Tibial nerve (tissue), 4 donors: Measurements from ENCODE around the gene TNIK. TPM values are rescaled to one million over a fixed set of nuclear protein-coding genes. Genes with fewer than 3 reads are reported as not detected.

Experiments used
- DNase-seq, 2 donors: peaks; one replicate each; pipeline ENCODE4 v3.0.0-alpha.2; 2019; ENCODE audit warnings: low spot score in 2 of 2
- H3K27ac ChIP-seq, 4 donors: fragments of 200-600 bp; sonication (generic) in 3 of 4; one replicate each; pipeline ENCODE4 v1.5.1; 2017 to 2019; ENCODE audit warnings: mild to moderate bottlenecking in 1 of 4
- H3K27me3 ChIP-seq, 2 donors: fragments of 200-600 bp; sonication (generic) in 1 of 2; one replicate each; pipeline versions ENCODE4 v1.5.1 to v1.6.0; 2017 to 2019
- H3K36me3 ChIP-seq, 3 donors: fragments of 200-600 bp; sonication (generic); one replicate each; pipeline ENCODE4 v1.5.1; 2018 to 2019
- H3K4me1 ChIP-seq, 4 donors: fragments of 200-600 bp; sonication (generic) in 3 of 4; one replicate each; pipeline ENCODE4 v1.5.1; 2017 to 2019
- H3K4me3 ChIP-seq, 4 donors: fragments of 200-600 bp; sonication (generic) in 3 of 4; one replicate each; pipeline ENCODE4 v1.5.1; 2017 to 2019; ENCODE audit warnings: mild to moderate bottlenecking in 1 of 4, moderate library complexity in 1 of 4
- H3K9me3 ChIP-seq, 4 donors: fragments of 200-600 bp; sonication (generic) in 3 of 4; one replicate each; pipeline ENCODE4 v1.5.1; 2017 to 2019
- EP300 ChIP-seq, 2 donors: sonication (generic); formaldehyde crosslinking; IDR thresholded peaks; one replicate each; pipeline ENCODE4 v1.6.1; 2017; ENCODE audit warnings: antibody characterized with exemption in 2 of 2, mild to moderate bottlenecking in 1 of 2
- POLR2A ChIP-seq, 2 donors: fragments of 450-650 bp; IDR thresholded peaks; one replicate each; pipeline ENCODE4 v1.6.1; 2017; ENCODE audit warnings: antibody characterized with exemption in 2 of 2, mild to moderate bottlenecking in 2 of 2, moderate library complexity in 2 of 2
- WGBS, 2 donors: methylation state at CpG; one replicate each; pipeline ENCODE4 v1.1.5; 2018; 5-methylcytosine and 5-hydroxymethylcytosine counted together
- total RNA-seq, 4 donors: library from RNA; depleted of rRNA; stranded (reverse); fragments of >200 nt; gene quantifications; one replicate each; pipeline ENCODE4 v1.1.0, GENCODE V29; 2016
- TF ChIP-seq, protein P1 (sequence below), 5 experiments: fragments of 200-600 bp in 3 of 5; fragments of 450-650 bp in 2 of 5; sonication (generic) in 3 of 5; IDR thresholded peaks; one replicate each; pipeline ENCODE4 v1.5.1; 2016 to 2019; ENCODE audit warnings: antibody characterized with exemption in 5 of 5, mild to moderate bottlenecking in 3 of 5, moderate library complexity in 2 of 5

Gene TNIK
- total RNA-seq, 4 donors from 2014 or later = 5.4 to 11.1 (median 7.5) TPM

- no peaks in the 10 kb centered on the region for H3K9me3 ChIP-seq
- TF ChIP-seq, protein P1, sequence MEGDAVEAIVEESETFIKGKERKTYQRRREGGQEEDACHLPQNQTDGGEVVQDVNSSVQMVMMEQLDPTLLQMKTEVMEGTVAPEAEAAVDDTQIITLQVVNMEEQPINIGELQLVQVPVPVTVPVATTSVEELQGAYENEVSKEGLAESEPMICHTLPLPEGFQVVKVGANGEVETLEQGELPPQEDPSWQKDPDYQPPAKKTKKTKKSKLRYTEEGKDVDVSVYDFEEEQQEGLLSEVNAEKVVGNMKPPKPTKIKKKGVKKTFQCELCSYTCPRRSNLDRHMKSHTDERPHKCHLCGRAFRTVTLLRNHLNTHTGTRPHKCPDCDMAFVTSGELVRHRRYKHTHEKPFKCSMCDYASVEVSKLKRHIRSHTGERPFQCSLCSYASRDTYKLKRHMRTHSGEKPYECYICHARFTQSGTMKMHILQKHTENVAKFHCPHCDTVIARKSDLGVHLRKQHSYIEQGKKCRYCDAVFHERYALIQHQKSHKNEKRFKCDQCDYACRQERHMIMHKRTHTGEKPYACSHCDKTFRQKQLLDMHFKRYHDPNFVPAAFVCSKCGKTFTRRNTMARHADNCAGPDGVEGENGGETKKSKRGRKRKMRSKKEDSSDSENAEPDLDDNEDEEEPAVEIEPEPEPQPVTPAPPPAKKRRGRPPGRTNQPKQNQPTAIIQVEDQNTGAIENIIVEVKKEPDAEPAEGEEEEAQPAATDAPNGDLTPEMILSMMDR (IDR thresholded peaks at IDR 0.05) = no peak
- no peak for TF ChIP-seq POLR2A (IDR thresholded peaks at IDR 0.05)
- no peak for TF ChIP-seq EP300 (IDR thresholded peaks at IDR 0.05)
- no peak for DNase-seq
- no peaks in the 10 kb centered on the region for H3K4me1 ChIP-seq
- H3K4me3 ChIP-seq = no peak overlapping the region
- no peak overlapping the region for H3K27ac ChIP-seq
- no peaks in the 10 kb centered on the region for H3K27me3 ChIP-seq
- WGBS, 2 donors = 86 to 87% methylated on average over 4 of the region's 4 CpGs
- no peaks in the 10 kb centered on the region for H3K36me3 ChIP-seq
Observed at GRCh38 chr3:171487382-171487781, 27.2 kb upstream of the TNIK start.

DNA sequence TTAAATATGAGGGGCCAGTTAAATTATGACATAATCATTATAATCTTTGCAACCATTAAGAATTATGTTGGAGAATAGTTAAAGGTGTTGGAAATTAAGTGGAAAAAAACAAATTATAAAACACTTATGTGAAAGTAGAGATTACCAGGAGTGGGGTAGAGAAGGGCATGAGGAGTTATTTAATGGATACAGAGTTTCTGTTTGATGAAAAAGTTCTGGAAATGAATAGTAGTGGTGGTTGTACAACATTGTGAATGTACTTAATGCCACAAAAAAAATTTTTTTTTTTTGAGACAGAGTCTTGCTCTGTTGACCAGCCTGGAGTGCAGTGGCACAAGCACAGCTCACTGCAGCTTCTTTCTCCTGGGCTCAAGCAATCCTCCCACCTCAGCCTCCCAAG is 25.1 kb upstream of the TNIK start:
- TF ChIP-seq, protein P1 (IDR thresholded peaks at IDR 0.05) = no peak
- TF ChIP-seq POLR2A (IDR thresholded peaks at IDR 0.05) (no peak), EP300 (IDR thresholded peaks at IDR 0.05) (no peak)
- no peak overlapping the region for H3K27ac ChIP-seq
- no peaks in the 10 kb centered on the region for H3K4me1 ChIP-seq
- H3K27me3 ChIP-seq = no peaks in the 10 kb centered on the region
- H3K36me3 ChIP-seq = no peaks in the 10 kb centered on the region
- DNase-seq = no peak
- H3K9me3 ChIP-seq = no peaks in the 10 kb centered on the region
- no peak overlapping the region for H3K4me3 ChIP-seq

DNA sequence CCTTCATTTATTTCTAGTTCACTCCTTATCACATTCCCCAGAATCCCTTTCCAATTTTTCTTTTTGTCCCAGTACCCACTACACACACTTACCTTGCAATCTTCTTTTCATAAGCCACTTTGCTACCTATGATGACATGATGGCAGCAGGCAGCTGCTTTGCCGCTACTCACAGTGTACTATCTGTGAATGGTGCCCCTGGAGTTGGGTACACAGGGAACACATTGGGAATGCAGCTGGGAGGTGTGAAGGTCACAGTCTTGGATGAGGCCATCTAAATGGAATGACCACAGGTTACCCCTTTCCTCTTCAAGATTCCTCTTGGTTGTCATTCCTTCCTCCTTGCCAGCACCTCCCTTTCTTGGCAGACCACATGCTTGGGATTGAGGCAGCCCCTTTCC is 20.8 kb upstream of the TNIK start:
- TF ChIP-seq EP300 (IDR thresholded peaks at IDR 0.05) (no peak), POLR2A (IDR thresholded peaks at IDR 0.05) (no peak)
- TF ChIP-seq, protein P1 (IDR thresholded peaks at IDR 0.05) = no peak
- H3K4me3 ChIP-seq = no peak overlapping the region
- no peaks in the 10 kb centered on the region for H3K27me3 ChIP-seq
- 97 to 100% methylated on average over 1 of the region's 1 CpG for WGBS, 2 donors
- no peaks in the 10 kb centered on the region for H3K9me3 ChIP-seq
- no peaks in the 10 kb centered on the region for H3K4me1 ChIP-seq
- H3K27ac ChIP-seq = no peak overlapping the region
- DNase-seq = no peak
- no peaks in the 10 kb centered on the region for H3K36me3 ChIP-seq

GRCh38 chr3:171480526-171480925 is 20.3 kb upstream of the TNIK start:
- 58 to 59% methylated on average over 1 of the region's 1 CpG for WGBS, 2 donors
- no peaks in the 10 kb centered on the region for H3K4me1 ChIP-seq
- H3K4me3 ChIP-seq = no peak overlapping the region
- H3K27me3 ChIP-seq = no peaks in the 10 kb centered on the region
- TF ChIP-seq, protein P1 (IDR thresholded peaks at IDR 0.05) = no peak
- TF ChIP-seq EP300 (IDR thresholded peaks at IDR 0.05) (no peak), POLR2A (IDR thresholded peaks at IDR 0.05) (no peak)
- H3K36me3 ChIP-seq = no peaks in the 10 kb centered on the region
- no peak for DNase-seq
- no peaks in the 10 kb centered on the region for H3K9me3 ChIP-seq
- no peak overlapping the region for H3K27ac ChIP-seq

DNA sequence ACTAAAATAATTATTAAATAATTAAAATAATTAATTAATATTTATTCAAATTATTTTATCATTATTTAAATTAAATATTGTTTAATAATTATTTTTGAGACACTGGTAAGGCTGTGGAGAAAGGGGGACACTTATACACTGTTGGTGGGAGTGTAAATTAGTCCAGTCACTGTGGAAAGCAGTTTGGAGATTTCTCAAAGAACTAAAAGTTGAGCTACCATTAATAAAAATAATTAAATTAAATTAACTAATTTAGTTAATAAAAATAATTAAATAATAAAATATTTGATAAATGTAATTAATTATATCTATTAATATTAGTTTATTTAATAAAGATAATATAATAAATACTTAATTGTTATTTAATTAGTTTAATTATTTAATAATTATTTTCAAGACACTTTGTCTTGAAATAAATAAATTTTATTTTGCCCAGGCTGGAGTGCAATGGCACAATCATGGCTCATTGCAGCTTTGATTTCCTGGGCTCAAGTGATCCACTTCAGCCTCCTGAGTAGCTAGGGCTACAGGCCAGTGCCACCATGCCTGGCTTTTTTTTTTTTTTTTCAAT is 16.4 kb upstream of the TNIK start:
- no peaks in the 10 kb centered on the region for H3K27me3 ChIP-seq
- H3K4me1 ChIP-seq = no peaks in the 10 kb centered on the region
- TF ChIP-seq EP300 (IDR thresholded peaks at IDR 0.05) = no peak
- no peak for TF ChIP-seq POLR2A (IDR thresholded peaks at IDR 0.05)
- TF ChIP-seq, protein P1 (IDR thresholded peaks at IDR 0.05) = no peak
- no peaks in the 10 kb centered on the region for H3K9me3 ChIP-seq
- no peaks in the 10 kb centered on the region for H3K36me3 ChIP-seq
- DNase-seq = no peak
- no peak overlapping the region for H3K4me3 ChIP-seq
- no peak overlapping the region for H3K27ac ChIP-seq
